Liver (tissue), 9 donors: Measurements from ENCODE around the gene IL17REL. TPM values are rescaled to one million over a fixed set of nuclear protein-coding genes. Genes with fewer than 3 reads are reported as not detected.

Experiments
- DNase-seq: peaks from one replicate; pipeline ENCODE4 v3.0.0-alpha.2; 2017; ENCODE audit warnings: low spot score
- H3K27ac ChIP-seq, 2 donors: one replicate each; pipeline ENCODE4 v1.7.0; 2013; ENCODE audit warnings: inconsistent platforms in 2 of 2, low read length in 2 of 2, control low read depth in 1 of 2, low read depth in 1 of 2, mild to moderate bottlenecking in 1 of 2
- H3K27me3 ChIP-seq, 4 donors: one replicate each; pipeline versions ENCODE4 v1.6.1 to v1.7.0; 2013; ENCODE audit warnings: low read length in 3 of 4, inconsistent platforms in 1 of 4, mild to moderate bottlenecking in 1 of 4, moderate library complexity in 1 of 4; ENCODE audit not compliant: control insufficient read depth in 4 of 4, insufficient read depth in 4 of 4
- H3K36me3 ChIP-seq, 4 donors: one replicate each; pipeline versions ENCODE4 v1.6.1 to v1.7.0; 2013; ENCODE audit warnings: low read length in 3 of 4, mild to moderate bottlenecking in 3 of 4, low read depth in 1 of 4, moderate library complexity in 1 of 4; ENCODE audit not compliant: control insufficient read depth in 4 of 4, insufficient read depth in 3 of 4
- H3K4me1 ChIP-seq, 4 donors: one replicate each; pipeline versions ENCODE4 v1.6.1 to v1.7.0; 2013; ENCODE audit warnings: low read length in 3 of 4, mild to moderate bottlenecking in 3 of 4, moderate library complexity in 1 of 4; ENCODE audit not compliant: control insufficient read depth in 4 of 4, insufficient read depth in 4 of 4
- H3K4me3 ChIP-seq, 3 donors: one replicate each; pipeline versions ENCODE4 v1.6.1 to v1.7.0; 2013; ENCODE audit warnings: low read length in 3 of 3, control low read depth in 1 of 3, low read depth in 1 of 3, mild to moderate bottlenecking in 1 of 3
- H3K9ac ChIP-seq, 2 donors: one replicate each; pipeline ENCODE4 v1.7.0; 2013; ENCODE audit warnings: low read length in 2 of 2, mild to moderate bottlenecking in 2 of 2, moderate library complexity in 2 of 2, control low read depth in 1 of 2, low read depth in 1 of 2
- H3K9me3 ChIP-seq, 4 donors: one replicate each; pipeline versions ENCODE4 v1.6.1 to v1.7.0; 2013; ENCODE audit warnings: low read length in 3 of 4; ENCODE audit not compliant: control insufficient read depth in 4 of 4
- ATF3 ChIP-seq: IDR thresholded peaks from 2 replicates; pipeline ENCODE4 v1.6.1; 2016; ENCODE audit warnings: antibody characterized with exemption
- CTCF ChIP-seq: fragments of 150-350 bp; IDR thresholded peaks from 2 replicates; pipeline ENCODE4 v1.5.1; 2017; ENCODE audit warnings: improper control_type of control experiment, low read depth, low read length; ENCODE audit not compliant: missing input control
- EGR1 ChIP-seq, 2 donors: IDR thresholded peaks; 2 replicates each; pipeline ENCODE4 v1.6.1; 2016 to 2018; ENCODE audit warnings: antibody characterized with exemption in 2 of 2, low read depth in 2 of 2
- FOXA1 ChIP-seq: IDR thresholded peaks from 2 replicates; pipeline ENCODE4 v1.6.1; 2016; ENCODE audit warnings: antibody characterized with exemption
- FOXA2 ChIP-seq: IDR thresholded peaks from 2 replicates; pipeline ENCODE4 v1.6.1; 2016; ENCODE audit warnings: antibody characterized with exemption
- GABPA ChIP-seq, 2 donors: IDR thresholded peaks in 1 of 2; conservative IDR thresholded peaks in 1 of 2; 2 replicates each; pipeline ENCODE4 v1.6.1; 2016; ENCODE audit warnings: antibody characterized with exemption in 2 of 2, mild to moderate bottlenecking in 1 of 2, moderate library complexity in 1 of 2
- HNF4A ChIP-seq, 2 donors: conservative IDR thresholded peaks; 2 replicates each; pipeline ENCODE4 v1.6.1; 2016; ENCODE audit warnings: antibody characterized with exemption in 2 of 2, mild to moderate bottlenecking in 2 of 2
- HNF4G ChIP-seq: IDR thresholded peaks from 2 replicates; pipeline ENCODE4 v1.6.1; 2016; ENCODE audit warnings: antibody characterized with exemption
- JUND ChIP-seq, 2 donors: IDR thresholded peaks; 2 replicates each; pipeline ENCODE4 v1.6.1; 2016; ENCODE audit warnings: antibody characterized with exemption in 2 of 2
- RAD21 ChIP-seq, 2 donors: IDR thresholded peaks; 2 replicates each; pipeline ENCODE4 v1.6.1; 2016; ENCODE audit warnings: antibody characterized with exemption in 2 of 2, mild to moderate bottlenecking in 2 of 2
- REST ChIP-seq: IDR thresholded peaks from 2 replicates; pipeline ENCODE4 v1.6.1; 2016; ENCODE audit warnings: antibody characterized with exemption, mild to moderate bottlenecking
- YY1 ChIP-seq: IDR thresholded peaks from 2 replicates; pipeline ENCODE4 v1.6.1; 2016; ENCODE audit warnings: antibody characterized with exemption, mild to moderate bottlenecking
- ZBTB33 ChIP-seq: IDR thresholded peaks from 2 replicates; pipeline ENCODE4 v1.6.1; 2016; ENCODE audit warnings: antibody characterized with exemption
- WGBS: extraction: QIAGEN DNeasy Blood & Tissue Kit; methylation state at CpG from one replicate; pipeline ENCODE4 v1.1.7; 2013; 5-methylcytosine and 5-hydroxymethylcytosine counted together
- polyA plus RNA-seq, 2 donors: library from polyadenylated mRNA; stranded (reverse) in 1 of 2; unstranded in 1 of 2; fragments of 200-250 nt in 1 of 2; fragments of >200 nt in 1 of 2; fragmentation: Nextera tagmentation in 1 of 2; extraction: Ambion mirVana in 1 of 2; gene quantifications; one replicate each; pipeline versions ENCODE4 v1.2.1 to v1.2.3, GENCODE V29; 2013 to 2015
- total RNA-seq, 2 donors: library from RNA; depleted of rRNA; stranded (reverse); fragments of >200 nt; gene quantifications; one replicate each; pipeline ENCODE4 v1.2.3, GENCODE V29; 2014
- donor health status: healthy.
- donor health status: healthy.
- donor health status: healthy.
- donor health status: healthy.
- donor health status: healthy.

The IL17REL gene
- total and polyA plus RNA-seq, 4 donors = under 0.01 TPM; not detected in 3

- H3K9me3 ChIP-seq = no peaks in the 10 kb centered on the region
- H3K36me3 ChIP-seq = no peaks in the 10 kb centered on the region
- H3K27me3 ChIP-seq = peaks cover 0 to 2% (median 0%) of the 10 kb centered on the region in 4 donors
- H3K27ac ChIP-seq = no peak overlapping the region
- no peak for DNase-seq
- peaks cover 0 to 7% (median 0%) of the 10 kb centered on the region in 4 donors for H3K4me1 ChIP-seq
- 88% methylated on average over 23 of the region's 23 CpGs for WGBS
- no peak overlapping the region for H3K4me3 ChIP-seq
- no peak overlapping the region for H3K9ac ChIP-seq
- TF ChIP-seq JUND (IDR thresholded peaks at IDR 0.05) (no peak), HNF4G (no peak)
Observed at GRCh38 chr22:50032941-50033601, 20.5 kb upstream of the IL17REL start.

- no peak for DNase-seq
- Histone ChIP-seq H3K9ac (no peak overlapping the region), H3K27me3 (peaks cover 0 to 2% (median 0%) of the 10 kb centered on the region in 4 donors), H3K36me3 (no peaks in the 10 kb centered on the region), H3K9me3 (no peaks in the 10 kb centered on the region), H3K4me3 (no peak overlapping the region), H3K27ac (no peak overlapping the region), H3K4me1 (peaks cover 0 to 7% (median 0%) of the 10 kb centered on the region in 4 donors)
- WGBS = 85% methylated on average over 24 of the region's 24 CpGs
- TF ChIP-seq YY1 = no peak
- no peak for TF ChIP-seq HNF4A (conservative IDR thresholded peaks at IDR 0.05)
- no peak for TF ChIP-seq FOXA1
- no peak for TF ChIP-seq GABPA (IDR thresholded peaks at IDR 0.05 in 1 of 2, conservative IDR thresholded peaks at IDR 0.05 in 1 of 2)
- no peak for TF ChIP-seq FOXA2
- no peak for TF ChIP-seq ZBTB33
- no peak for TF ChIP-seq EGR1 (IDR thresholded peaks at IDR 0.05; ENCODE audit: low read depth in 2 of 2)
- no peak for TF ChIP-seq ATF3
Observed at GRCh38 chr22:50032109-50032871, 19.7 kb upstream of the IL17REL start.

- Histone ChIP-seq H3K27me3 (peaks cover 0 to 2% (median 0%) of the 10 kb centered on the region in 4 donors), H3K9ac (no peak overlapping the region), H3K36me3 (no peaks in the 10 kb centered on the region), H3K4me3 (no peak overlapping the region), H3K27ac (no peak overlapping the region), H3K4me1 (peaks cover 0 to 7% (median 0%) of the 10 kb centered on the region in 4 donors), H3K9me3 (no peaks in the 10 kb centered on the region)
- no peak for DNase-seq
- TF ChIP-seq YY1 (no peak), EGR1 (IDR thresholded peaks at IDR 0.05; ENCODE audit: low read depth in 2 of 2) (no peak), REST (no peak), RAD21 (IDR thresholded peaks at IDR 0.05) (no peak), FOXA1 (no peak), HNF4A (conservative IDR thresholded peaks at IDR 0.05) (no peak), CTCF (no peak), FOXA2 (no peak)
- WGBS = 92% methylated on average over 49 of the region's 49 CpGs
Observed at GRCh38 chr22:50031189-50032091, 18.9 kb upstream of the IL17REL start.
